C4-2B (cell line): Measurements from ENCODE around the gene GPHN.

Experiments
- CTCF ChIP-seq: fragments of 450-650 bp; conservative IDR thresholded peaks from 2 replicates; pipeline ENCODE4 v1.5.1; 2017; ENCODE audit warnings: mild to moderate bottlenecking
- ZFX ChIP-seq: fragments of 450-650 bp; IDR thresholded peaks from 2 replicates; pipeline ENCODE4 v1.6.1; 2017

GRCh38 chr14:66485029-66485428 lies 22.9 kb upstream of the GPHN start:
- TF ChIP-seq CTCF (no peak), ZFX (no peak)
